Right ventricle myocardium inferior (tissue), 1 donor: ENCODE results near the gene ENPP6. TPM values are rescaled to one million over a fixed set of nuclear protein-coding genes. Genes with fewer than 3 reads are reported as not detected.
"Not testable (repeated sequence)": the region's sequence is repeated elsewhere in the genome, so short reads cannot be mapped to it uniquely, and the experiment has no call there.

Experiments used
- ATAC-seq: fragments of 200-7000 bp; cut with Tn5 transposase; one replicate; pipeline ENCODE4 v1.9.1; 2020; ENCODE audit warnings: mild to moderate bottlenecking, moderate library complexity
- DNase-seq: peaks from one replicate; pipeline ENCODE4 v3.0.0; 2021; ENCODE audit errors: missing footprints
- intact Hi-C: fragments of 100-400 bp; cut with DNase I; formaldehyde crosslinking; loops from one replicate; pipeline ENCODE4 v1.11.0; 2022
- total RNA-seq: library from RNA; stranded (reverse); fragmentation: NEBNext Ultra II Directional; extraction: Animal tissue kit (Norgen Biotek cat#: 25700); gene quantifications from one replicate; pipeline ENCODE4 v1.2.1, GENCODE V29; 2021
- donor health status: DM: no; HTN: yes; CAD: no; lungs with severe emphysema.

ENPP6 gene
- total RNA-seq, 1 donor from 2014 or later: 0.11 TPM

GRCh38 chr4:184163813-184164212 is 53.9 kb downstream of the ENPP6 start:
- intact Hi-C loops: loop anchor here (10.0 kb wide), 1 partner anchor 439 kb away; no protein-coding TSS in a partner anchor
- ATAC-seq (peak; percentile 74), DNase-seq (no peak)

DNA sequence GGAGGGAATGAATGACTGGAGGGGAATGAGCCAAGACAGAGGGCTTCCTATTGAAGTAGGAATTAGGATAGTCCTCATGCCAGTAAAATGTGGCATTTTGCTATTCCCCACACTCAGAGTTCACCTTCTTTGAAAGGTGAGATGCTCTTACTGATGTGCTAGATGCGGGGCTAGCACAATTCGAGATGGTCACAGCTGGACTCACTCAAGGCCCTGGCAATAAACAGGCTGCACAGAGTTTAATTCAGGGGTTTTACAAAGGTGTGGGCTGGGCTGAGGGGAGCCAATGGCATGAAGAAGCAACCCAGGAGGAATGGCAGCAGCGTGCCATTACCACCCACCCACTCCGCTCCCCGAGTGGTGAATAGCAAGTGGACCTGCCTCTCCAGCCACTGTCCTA is 55.1 kb downstream of the ENPP6 start:
- DNase-seq (no peak), ATAC-seq (no peak)
- intact Hi-C loops: loop anchor here (10.0 kb wide), 1 partner anchor 438 kb away; no protein-coding TSS in a partner anchor

- intact Hi-C loops: loop anchor here (2.0 kb wide), 1 partner anchor 53 kb away; no protein-coding TSS in a partner anchor
- no peak for DNase-seq
- ATAC-seq: no peak
These were observed 60.4 kb downstream of the ENPP6 start for GRCh38 chr4:184157322-184157721.

DNA sequence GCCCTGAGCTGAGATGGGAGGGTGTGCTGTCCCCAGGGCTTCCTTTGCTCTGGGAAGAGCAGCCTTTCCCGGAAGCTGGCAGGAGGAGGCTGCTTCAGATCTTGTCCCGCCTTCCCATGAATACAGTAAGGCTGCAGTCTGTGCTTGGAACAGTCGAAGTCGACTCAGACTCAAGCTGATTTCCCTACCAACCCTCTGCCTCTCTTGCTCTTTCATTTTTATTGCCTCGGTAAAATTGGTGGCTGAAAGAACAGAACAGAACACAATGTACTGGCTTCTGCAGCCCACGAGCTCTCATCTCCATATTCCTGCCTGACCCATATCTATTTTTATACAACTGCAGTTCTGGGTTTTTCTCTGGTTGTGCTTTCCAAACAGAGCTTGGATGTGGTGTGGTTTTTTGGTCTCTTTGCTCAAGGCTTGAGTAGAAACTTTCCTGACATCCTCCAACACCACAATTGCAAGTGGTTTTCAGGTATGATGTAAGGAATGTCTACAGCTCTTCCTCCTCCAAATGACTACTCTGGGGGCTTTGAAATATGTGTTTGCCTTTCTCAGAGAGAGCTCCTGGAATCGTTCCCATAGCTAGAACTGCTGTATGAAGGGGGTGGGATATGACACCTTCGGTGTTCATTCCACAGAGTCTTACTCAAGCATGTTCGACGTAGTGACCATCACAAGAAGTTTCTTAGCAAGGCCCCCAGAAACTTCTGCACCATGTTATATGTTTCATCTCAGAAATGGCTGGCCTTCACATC is 61.3 kb downstream of the ENPP6 start:
- peak; percentile 69 for ATAC-seq
- intact Hi-C loops: loop anchor here (2.0 kb wide), 1 partner anchor 52 kb away; no protein-coding TSS in a partner anchor
- DNase-seq: no peak

DNA sequence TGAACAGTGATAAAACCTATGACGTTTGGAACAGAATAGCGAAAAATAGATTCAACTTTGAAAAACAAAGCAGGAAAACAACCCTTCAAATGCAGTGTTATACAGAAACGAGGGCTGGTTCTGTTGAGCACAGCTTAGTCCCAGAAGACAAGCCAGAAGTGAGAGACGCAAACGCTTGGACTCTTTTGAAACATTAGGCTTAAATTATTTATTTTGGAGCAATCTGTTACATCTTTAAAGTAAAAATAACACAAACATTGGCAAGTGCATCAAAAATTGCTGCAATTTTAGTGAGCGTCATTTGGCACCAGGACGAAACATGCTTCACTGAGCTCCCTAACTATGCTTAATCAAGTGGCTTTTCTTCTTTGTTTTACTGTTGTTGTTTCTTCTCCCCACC is 63.5 kb downstream of the ENPP6 start:
- DNase-seq: no peak
- intact Hi-C loops: no loop called here
- ATAC-seq: peak; percentile 59

GRCh38 chr4:184153781-184154180 is 63.9 kb downstream of the ENPP6 start:
- ATAC-seq (no peak), DNase-seq (no peak)
- intact Hi-C loops: no loop called here

GRCh38 chr4:184151988-184152485 is 65.6 kb downstream of the ENPP6 start:
- DNase-seq (no peak), ATAC-seq (no peak)
- intact Hi-C loops: no loop called here

GRCh38 chr4:184150102-184150839 is 67.4 kb downstream of the ENPP6 start:
- intact Hi-C loops: no loop called here
- ATAC-seq: no peak
- DNase-seq: no peak

DNA sequence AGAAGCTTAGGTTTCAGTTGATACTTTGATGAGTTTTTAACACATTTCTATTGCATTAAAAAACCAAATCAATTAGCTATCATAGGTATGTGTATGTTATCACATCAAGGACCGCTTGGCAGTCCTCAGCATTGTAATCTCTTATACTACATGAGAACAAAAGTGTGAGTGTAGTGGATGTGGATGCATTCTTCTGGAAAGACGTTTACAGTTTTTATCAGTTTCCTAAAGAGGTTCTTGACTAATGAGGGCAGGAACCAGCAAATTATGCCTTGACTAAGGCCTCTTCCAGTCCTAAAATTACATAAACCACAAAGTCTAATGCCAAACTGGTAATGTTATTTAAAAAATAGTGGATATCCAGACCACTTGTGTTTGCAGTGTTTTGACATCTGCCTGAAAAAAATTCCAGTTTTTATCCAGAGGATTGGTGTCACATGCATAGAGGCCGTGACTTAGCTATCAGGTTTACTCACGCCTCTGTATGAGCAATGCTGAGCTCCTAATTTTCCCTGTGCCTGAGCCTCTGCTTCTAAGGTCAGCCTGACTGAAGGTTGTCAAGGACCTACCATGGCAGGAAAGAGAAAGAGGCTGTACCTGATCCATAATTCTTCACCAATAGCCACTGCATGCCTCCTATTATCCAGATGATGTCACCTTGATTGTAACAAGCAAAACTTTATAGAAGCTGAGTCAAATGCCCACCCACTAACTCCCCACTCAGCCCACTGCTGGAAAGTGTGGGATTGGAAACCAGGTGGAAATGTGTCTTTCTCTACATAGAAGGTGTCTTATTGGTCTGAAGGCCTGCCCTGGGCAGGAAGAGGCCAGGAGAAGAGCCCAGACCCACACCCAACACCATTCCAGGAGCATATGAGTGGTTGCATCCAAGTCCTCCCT is 68.7 kb downstream of the ENPP6 start:
- ATAC-seq (no peak), DNase-seq (no peak)
- intact Hi-C loops: no loop called here

DNA sequence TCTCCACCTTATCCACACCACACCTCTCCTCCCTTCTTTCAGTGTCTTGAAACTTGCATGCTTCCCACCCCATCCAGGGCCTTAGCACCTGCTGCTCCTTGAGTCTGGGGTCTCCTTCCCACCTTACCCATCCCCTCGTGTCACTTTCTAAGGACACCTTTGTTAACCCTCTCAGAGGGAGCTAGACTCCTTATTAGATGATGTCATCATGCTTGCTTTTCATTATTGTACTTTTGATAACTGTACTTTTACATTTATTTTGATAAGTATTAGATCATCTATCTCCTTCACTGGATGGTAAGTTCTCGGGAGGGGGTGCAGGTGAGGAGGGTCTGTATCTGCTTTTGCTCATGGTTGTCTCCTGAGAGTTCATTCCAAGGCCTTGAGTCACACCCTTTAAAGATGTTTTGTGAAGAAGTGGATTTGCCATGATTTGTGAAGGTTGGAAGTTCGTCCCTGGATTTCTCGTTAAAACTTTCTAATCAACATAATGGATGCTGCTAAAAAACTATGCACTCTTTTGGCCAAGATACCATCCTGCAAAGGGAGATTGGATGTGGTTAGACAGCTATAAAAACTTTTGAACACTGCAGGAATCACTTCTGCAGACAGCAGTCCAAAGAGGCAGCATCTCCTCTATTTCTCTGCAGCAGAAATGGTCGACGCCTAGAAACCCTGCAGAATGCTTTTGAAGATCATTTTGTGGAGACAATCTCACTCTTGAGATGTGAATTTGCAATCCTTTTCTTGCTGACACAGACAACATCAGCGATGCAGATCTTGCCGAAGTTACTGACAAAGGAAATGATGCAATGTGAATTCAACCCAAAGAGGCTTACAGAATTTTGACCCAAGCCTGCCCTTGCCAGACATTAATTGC is 69.6 kb downstream of the ENPP6 start:
- intact Hi-C loops: no loop called here
- DNase-seq: no peak
- no peak for ATAC-seq

- no peak for DNase-seq
- intact Hi-C loops: no loop called here
These were observed 70.7 kb downstream of the ENPP6 start for GRCh38 chr4:184146951-184147350.

DNA sequence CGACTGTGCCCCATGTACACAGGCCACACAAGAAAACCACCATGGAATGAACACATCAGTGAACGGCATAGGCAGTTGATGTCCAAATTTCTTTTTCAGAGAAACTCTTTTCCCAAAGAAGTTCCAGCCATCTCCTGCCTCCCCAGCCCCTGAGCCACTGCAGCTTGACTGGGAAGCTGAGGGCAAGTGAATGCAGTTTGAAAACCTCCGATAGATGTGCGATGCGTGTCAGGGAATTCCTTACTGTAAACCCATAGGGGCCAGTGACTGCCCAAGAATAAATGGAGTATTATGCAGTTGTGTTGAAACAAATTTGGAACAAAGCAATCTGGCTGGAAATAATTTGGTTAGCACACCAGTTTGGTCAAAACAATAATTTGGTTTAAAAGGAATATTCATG is 72.1 kb downstream of the ENPP6 start:
- ATAC-seq: no peak

More at GRCh38 chr4:184146951-184147350, 70.7 kb downstream of the ENPP6 start:
- ATAC-seq: no peak

GRCh38 chr4:184143770-184144564 is 73.7 kb downstream of the ENPP6 start:
- no peak for DNase-seq
- peak; percentile 75 for ATAC-seq
- intact Hi-C loops: no loop called here

More for the DNA sequence above, 72.1 kb downstream of the ENPP6 start:
- no peak for DNase-seq
- intact Hi-C loops: no loop called here

DNA sequence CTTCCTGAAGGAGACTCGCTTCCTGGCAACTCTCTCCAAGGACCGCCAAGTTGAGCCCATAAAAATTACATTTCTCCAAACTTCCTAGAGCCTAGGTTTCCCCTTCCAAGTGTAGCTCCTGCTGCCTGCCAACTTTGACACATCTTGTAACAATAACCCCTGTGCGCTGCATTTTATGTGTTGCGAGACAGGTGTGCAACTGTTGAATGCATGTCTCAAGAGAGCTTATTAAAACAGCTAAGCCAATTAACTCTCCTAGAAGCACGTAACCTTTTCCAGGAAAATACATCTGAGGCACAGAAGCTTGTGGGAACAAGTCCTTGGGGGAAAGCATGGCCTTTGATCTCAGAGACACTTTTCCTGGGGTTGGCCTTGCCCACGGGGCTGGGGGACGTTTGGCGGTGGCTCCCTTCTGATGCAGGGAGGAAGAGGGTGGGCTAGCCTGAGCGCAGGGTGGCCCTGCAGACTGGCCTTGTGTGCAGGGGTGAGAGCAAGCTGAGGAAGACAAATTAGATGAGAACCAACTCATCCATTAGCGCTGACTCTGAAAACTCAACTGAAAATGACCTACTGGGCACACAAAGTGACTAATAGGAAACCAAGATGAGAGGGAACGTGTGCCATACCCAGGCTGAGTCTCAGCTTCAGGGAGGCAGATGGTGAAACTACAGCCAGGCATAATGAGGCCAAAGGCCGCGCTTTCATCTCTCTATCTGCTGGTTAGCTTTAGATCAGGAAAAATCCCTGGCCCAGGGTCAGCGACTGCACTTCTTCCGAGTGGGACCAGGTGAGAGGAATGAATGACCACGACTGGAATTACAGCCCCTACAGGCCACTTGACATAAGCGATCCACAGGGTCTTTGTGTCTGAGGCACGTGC is 75.3 kb downstream of the ENPP6 start:
- intact Hi-C loops: no loop called here
- no peak for ATAC-seq
- no peak for DNase-seq

DNA sequence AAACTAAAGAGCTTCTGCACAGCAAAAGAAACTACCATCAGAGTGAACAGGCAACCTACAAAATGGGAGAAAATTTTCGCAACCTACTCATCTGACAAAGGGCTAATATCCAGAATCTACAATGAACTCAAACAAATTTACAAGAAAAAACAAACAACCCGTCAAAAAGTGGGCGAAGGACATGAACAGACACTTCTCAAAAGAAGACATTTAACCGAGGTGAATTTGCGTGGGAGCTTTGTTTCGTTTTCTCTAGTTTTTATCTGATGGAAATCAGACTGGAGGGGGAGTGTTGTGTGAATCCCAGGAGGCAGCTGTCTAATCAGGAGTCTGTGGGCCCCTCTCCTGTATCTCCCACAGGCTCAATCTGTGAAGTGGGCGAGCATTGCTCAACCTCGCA is 76.8 kb downstream of the ENPP6 start:
- DNase-seq, intact Hi-C loops, ATAC-seq: not testable (repeated sequence)

DNA sequence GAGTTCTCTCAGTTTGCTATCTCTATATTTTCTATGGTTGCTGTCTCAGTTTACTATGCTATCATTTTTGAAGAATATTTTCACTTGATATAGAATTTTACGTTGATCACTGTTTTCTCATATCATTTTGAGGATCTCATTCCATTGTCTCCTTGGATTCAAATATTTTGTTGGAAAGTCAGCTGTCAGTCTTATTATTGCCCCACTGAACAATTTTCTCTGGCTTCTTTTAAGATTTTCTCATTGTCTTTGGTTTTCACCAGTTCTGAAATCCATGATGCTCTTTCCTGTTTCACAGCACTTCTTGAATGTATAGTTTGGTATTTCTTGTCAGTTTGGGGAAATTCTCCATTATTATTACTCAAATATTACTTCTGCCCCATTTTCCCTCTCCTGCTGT is 81.1 kb downstream of the ENPP6 start:
- no peak for DNase-seq
- ATAC-seq: no peak
- intact Hi-C loops: no loop called here
